CD4-positive, alpha-beta T cell treated with Interleukin-15 for 1 hour (primary cell): ENCODE results near the gene PDE8A.
"Not testable (repeated sequence)": the region's sequence is repeated elsewhere in the genome, so short reads cannot be mapped to it uniquely, and the experiment has no call there.

Experiments used
- DNase-seq: peaks from one replicate; pipeline ENCODE4 v3.0.0-alpha.2; 2020

Gene PDE8A

GRCh38 chr15:84991014-84991712 is 9.5 kb downstream of the PDE8A start:
- DNase-seq = no peak

DNA sequence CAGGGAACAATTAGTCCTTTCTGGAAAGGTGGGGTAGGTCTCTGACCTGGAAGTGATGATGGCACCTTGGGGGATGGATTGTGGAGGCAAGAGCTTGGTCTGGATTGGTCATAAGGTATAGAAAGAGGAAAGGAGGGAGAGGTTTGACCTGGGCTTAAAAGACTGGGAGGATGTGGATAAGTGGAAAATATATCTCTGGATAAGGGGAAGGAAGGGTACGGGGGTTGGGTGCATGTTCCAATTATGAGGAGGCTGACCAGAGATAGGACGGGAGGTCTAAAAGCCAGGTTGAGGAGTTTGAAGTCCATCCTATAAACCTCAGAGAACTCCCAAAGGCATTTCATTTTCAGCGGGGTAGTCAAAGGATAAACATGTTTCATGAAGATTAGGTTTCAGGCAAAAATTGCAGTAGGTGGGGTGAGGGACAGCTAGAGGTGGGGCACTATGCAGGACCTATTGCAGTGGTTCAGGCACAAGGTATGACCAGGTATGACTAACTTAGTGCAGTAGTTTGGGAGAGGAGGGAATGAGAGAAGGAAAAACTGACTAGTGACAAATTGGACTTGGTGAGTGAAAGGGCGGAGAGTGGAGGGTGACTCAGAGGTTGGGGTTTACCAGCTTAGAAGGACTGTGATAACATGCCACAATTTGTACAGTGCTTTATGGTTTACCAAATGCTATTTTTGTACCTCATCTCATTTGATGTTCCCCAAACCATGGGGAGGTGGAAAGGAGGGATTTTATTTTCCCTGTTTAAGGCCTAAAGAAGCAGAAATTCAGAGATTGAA is 10.7 kb downstream of the PDE8A start:
- DNase-seq = no peak

- DNase-seq = no peak
Measured at GRCh38 chr15:84996055-84996454, 14.4 kb downstream of the PDE8A start.

- not testable (repeated sequence) for DNase-seq
Measured at GRCh38 chr15:84996714-84997113, 15.1 kb downstream of the PDE8A start.

- DNase-seq = not testable (repeated sequence)
Measured at GRCh38 chr15:84997214-84997613, 15.6 kb downstream of the PDE8A start.

- no peak for DNase-seq
Measured at GRCh38 chr15:85000189-85000864, 18.7 kb downstream of the PDE8A start.

GRCh38 chr15:85000937-85001336 is 19.3 kb downstream of the PDE8A start:
- DNase-seq = no peak

DNA sequence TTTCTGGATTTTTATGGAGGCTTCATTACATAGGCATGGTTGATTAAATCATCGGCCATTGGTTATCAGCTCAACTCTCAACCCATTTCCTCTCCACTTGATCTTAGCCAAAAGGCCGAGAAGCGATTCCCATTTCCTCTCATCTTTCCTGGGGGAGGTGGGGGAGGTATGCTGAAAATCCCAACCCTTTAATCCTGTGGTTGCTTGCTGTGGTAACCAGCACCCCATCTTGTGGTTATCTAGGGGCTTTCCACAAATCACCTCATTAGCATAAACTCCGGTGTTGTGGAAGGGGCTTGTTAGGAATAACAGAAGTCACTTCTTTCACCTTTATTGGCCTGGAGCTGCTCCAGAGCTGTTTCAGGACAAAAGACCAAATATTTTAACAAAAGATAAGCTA is 20.9 kb downstream of the PDE8A start:
- no peak for DNase-seq

DNA sequence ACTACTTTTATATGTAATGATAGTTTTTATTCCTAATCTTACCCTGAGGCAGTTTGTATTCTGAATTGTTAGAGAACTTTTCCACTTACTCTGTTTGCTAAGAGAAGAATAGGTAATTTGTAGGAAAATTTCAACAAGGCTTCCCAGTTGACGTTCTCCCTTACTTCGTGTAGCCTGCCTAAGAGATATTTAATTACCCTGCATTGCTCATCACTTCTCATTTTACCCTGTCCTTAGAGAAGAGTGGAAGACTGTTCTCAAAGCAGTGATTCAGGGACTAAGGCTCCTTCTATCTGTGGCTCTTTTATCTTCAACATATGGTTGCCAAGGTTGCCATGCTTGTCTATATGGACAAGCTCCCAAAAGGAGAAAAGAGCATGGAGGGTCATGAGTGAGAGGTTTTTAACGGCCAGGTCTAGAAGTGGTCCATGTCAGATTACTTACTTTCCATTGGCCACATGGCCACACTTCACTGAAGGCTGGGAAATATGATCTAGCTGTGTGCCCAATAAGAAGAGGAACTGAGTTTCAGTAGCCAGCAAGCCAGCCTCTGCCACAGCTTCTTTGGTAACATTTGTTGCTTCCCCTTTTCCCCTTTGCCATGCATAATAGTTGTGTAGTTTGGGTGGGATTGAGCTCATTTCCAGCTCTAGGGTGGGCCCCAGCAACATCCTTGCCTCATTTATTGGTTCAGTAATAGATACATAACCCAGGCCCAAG is 22.1 kb downstream of the PDE8A start:
- DNase-seq = no peak

- DNase-seq = no peak
Measured at GRCh38 chr15:85004550-85004949, 22.9 kb downstream of the PDE8A start.

DNA sequence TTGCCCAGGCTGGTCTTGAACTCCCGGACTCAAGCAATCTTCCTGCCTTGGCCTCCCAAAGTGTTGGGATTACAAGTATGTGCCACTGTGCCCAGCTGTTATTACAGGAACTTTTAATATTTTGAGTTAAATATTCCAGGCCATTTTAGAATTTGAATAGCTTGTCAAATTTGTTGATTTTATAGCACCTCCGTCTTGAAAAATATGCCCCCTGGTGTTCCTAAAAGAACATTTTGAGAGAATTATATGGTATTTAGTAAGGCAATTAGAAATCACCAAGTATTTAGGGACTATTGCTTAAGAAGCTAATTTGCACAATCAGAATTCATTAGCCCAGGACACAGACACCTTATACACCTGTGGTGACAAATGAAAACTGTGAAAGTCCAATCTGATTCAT is 23.7 kb downstream of the PDE8A start:
- DNase-seq = no peak

- no peak for DNase-seq
Measured at GRCh38 chr15:85005746-85006145, 24.1 kb downstream of the PDE8A start.

DNA sequence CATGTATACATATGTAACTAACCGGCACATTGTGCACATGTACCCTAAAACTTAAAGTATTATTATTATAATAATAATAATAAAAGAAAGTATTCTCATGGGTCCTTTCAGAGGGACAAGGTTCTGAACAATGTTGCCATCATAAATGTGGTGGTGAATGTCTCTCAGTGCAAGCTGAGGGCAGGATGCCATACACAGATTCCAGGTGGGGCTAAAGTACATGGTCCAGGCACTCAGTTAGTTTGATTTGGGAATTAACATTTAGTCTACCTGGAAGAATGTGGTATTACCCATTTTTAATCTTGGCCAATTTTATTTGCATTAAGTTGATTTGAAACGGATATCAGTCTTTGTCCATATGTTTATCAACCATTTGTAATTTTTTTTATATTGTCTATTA is 24.5 kb downstream of the PDE8A start:
- no peak for DNase-seq

GRCh38 chr15:85006655-85007054 is 25.0 kb downstream of the PDE8A start:
- no peak for DNase-seq

GRCh38 chr15:85007137-85007536 is 25.5 kb downstream of the PDE8A start:
- DNase-seq = no peak

- no peak for DNase-seq
Measured at GRCh38 chr15:85007741-85008397, 26.2 kb downstream of the PDE8A start.

DNA sequence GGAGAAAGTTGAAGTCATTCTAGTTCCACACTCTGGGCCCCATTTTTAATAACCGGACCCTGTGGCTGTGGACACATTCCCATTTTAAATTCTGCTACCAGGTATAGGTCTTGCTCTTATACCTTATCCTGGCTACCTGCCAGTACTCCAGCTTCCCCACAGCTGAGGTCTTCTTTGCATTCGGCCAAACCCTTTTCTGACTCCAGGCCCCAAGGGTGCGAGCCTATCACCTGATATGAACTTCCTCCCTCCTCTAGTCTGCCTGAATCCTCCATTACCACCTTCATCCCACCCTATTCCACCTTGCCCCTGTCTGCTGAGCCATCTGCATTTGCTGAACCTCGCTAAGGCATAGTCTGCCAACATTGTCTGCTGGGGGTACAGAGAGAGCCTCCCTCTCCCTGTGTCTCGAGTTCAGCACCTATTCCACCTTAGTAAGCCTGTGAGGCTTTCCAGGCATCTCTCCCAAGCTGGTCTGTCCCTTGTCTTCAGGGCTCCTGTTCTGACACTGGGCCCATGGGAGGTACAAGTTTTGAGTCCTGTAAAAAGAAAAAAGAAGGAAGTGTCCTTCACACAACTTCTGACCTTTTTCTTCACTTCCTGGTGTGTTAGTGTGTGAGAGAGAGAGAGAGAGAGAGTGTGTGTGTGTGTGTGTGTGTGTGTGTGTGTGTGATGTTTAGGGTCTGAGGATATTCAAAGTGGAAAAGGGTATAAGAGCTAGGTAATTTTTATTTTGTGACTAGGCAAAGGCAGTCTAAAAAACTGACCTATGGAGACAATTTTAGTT is 27.0 kb downstream of the PDE8A start:
- no peak for DNase-seq

GRCh38 chr15:85009435-85009834 is 27.8 kb downstream of the PDE8A start:
- DNase-seq = no peak

DNA sequence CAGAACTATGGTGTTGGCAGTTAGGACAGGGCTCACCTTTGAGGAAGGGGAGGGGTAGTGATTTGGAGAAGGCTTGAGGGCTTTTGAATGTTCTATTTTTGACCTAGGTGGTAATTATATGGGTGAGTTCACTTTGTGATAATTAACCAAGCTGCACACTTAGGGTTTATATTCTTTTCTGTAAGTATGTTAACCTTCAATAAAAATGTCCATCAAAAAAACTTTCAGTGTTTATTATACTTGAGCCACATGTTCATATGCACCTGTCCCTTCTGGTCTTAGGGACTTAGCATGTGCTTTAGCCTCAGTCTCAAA is 28.4 kb downstream of the PDE8A start:
- no peak for DNase-seq

GRCh38 chr15:85010386-85011159 is 28.9 kb downstream of the PDE8A start:
- no peak for DNase-seq

DNA sequence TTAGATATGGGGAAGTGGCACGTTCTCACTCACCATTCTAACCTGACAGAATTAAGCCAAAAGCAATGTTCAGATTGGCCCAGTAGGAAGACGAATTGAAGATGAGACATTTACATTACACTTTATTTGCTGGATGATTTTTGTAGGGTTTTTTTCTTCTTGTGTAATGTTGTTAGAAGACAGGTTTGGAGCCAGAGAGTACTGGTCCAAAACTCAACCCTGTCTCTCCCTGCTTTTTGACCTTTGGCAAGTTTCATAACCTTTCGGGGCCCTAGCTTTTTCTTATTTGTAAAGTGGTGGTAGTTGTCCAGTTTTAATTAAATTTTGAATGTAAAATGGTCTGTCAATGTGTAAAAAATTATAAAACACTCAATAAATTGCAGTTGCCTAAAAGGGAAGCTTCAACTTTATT is 29.5 kb downstream of the PDE8A start:
- DNase-seq = no peak
